IgD-negative memory B cell (primary cell): Measurements from ENCODE around the gene ANAPC2. TPM values are rescaled to one million over a fixed set of nuclear protein-coding genes. Genes with fewer than 3 reads are reported as not detected.
A peak's percentile ranks its signal among the peaks of the same experiment; 100 is the strongest.

Source experiments
- H3K27ac Mint-ChIP-seq, 3 donors: one replicate each; pipeline ENCODE4 v1.8.0; 2020 to 2022; ENCODE audit warnings: mild to moderate bottlenecking in 3 of 3, mixed read lengths in 3 of 3, moderate library complexity in 1 of 3
- H3K27me3 Mint-ChIP-seq: one replicate; pipeline ENCODE4 v1.8.0; 2021; ENCODE audit warnings: mixed read lengths
- H3K36me3 Mint-ChIP-seq: one replicate; pipeline ENCODE4 v1.8.0; 2020; ENCODE audit warnings: mild to moderate bottlenecking, mixed read lengths
- H3K4me1 Mint-ChIP-seq, 3 donors: one replicate each; pipeline ENCODE4 v1.8.0; 2020 to 2022; ENCODE audit warnings: mixed read lengths in 3 of 3, mild to moderate bottlenecking in 1 of 3
- H3K4me3 Mint-ChIP-seq, 4 donors: one replicate each; pipeline ENCODE4 v1.8.0; 2020 to 2022; ENCODE audit warnings: mild to moderate bottlenecking in 4 of 4, mixed read lengths in 4 of 4, moderate library complexity in 3 of 4
- H3K9me3 Mint-ChIP-seq, 3 donors: one replicate each; pipeline ENCODE4 v1.8.0; 2020 to 2021; ENCODE audit warnings: mixed read lengths in 3 of 3, mild to moderate bottlenecking in 1 of 3
- polyA plus RNA-seq: library from polyadenylated mRNA; unstranded; fragments of 300-500 nt; fragmentation: Illumina TruSeq; gene quantifications from one replicate; pipeline ENCODE4 v1.2.3, GENCODE V29; 2021

Gene ANAPC2
- polyA plus RNA-seq, 1 donor from 2014 or later: 6.2 TPM

DNA sequence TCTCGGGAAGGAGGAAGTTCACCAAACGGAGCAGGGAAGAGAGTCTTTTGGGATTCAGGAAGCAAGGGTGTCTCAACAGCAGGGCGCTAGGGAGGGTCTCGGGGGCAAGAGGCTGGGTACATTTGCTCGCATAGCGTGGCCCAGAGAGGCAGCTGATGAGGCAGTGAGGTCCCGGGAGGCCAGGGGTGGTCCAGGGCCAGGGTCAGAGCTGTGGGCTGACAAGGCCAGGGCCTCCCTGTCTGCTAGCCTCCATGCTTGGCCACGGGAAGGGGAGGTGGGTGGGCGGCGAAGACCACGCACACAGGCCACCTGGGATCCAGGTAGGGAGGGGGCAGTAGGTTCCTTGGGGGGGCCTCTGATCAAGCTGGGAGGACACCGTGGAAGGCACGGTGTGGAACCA lies 23.2 kb upstream of the ANAPC2 start:
- Mint-ChIP-seq H3K27me3 (no peaks in the 10 kb centered on the region), H3K27ac (peak overlapping the region in 1 of 3 donors; percentile 62), H3K4me3 (no peak overlapping the region), H3K4me1 (peaks cover 1 to 9% (median 8%) of the 10 kb centered on the region in 3 donors), H3K36me3 (peaks cover 1% of the 10 kb centered on the region), H3K9me3 (no peaks in the 10 kb centered on the region)

DNA sequence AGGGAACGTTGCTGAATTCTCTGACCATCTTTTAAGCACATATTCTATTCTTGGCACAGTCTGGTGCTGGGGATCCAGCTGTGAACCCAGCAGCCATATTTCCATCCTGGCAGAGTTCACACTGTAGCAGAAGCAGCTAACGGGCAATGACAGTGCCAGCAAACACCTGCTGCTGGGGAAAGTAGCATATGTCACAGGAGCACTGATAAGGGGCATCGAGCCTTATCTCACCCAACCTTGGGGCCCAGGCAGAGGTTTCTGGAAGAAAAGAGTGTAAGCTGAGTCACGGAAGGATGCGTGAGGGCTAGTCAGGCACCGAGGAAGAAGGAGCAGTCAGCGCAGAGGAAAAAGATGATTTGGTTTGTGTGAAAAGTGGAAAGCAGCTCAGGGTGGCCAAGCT lies 18.2 kb upstream of the ANAPC2 start:
- H3K36me3 Mint-ChIP-seq: peaks cover 1% of the 10 kb centered on the region
- H3K4me1 Mint-ChIP-seq: peaks cover 15 to 24% (median 24%) of the 10 kb centered on the region in 3 donors
- peak overlapping the region in 2 of 3 donors; percentile 93 to 96 for H3K27ac Mint-ChIP-seq
- no peaks in the 10 kb centered on the region for H3K27me3 Mint-ChIP-seq
- no peaks in the 10 kb centered on the region for H3K9me3 Mint-ChIP-seq
- H3K4me3 Mint-ChIP-seq: peak overlapping the region; percentile 90 to 95 (median 93)

DNA sequence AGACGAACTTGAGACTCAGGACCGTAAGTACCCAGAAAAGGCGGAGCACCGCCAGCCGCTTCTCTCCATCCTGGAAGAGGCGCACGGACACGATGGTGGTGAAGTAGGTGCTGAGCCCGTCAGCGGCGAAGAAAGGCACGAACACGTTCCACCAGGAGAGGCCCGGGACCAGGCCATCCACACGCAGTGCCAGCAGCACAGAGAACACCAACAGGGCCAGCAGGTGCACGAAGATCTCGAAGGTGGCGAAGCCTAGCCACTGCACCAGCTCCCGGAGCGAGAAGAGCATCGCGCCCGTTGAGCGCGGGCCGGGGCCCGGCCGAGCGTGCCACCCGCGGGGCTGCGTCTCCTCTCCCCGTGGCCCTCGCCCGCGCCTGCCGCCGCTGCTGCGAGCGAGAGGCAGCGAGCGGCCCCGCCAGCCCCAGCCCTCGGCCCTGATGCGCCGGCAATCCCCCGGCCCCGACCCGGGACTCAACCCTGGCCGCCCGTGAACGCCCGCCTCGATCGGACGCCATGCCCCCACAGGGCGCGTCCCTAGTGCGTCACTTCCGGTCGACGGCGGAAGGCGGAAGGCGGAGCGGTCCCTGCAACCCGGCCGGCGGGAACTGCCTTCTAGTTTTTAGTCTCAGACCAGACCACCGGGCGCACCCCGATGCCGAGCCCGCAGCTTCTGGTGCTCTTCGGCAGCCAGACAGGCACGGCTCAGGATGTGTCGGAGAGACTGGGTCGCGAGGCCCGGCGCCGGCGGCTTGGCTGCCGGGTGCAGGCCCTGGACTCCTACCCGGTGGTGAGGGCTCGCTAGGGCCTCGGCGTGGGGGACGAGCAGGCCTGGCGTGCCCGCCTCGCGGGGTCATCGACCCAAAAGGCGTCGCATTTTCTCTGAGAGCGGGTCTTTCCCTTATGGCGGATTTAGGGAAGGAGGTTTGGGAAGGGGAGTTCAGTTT lies 17.0 kb upstream of the ANAPC2 start, which contains the start of the genes NDOR1 and TMEM203:
Gene NDOR1, plus strand, starts transcription at position 575 of the 944 bp plus-strand sequence. Its CDS starts 78 bp downstream, at position 653.
Gene TMEM203, minus strand, starts transcription at position 523 of the 944 bp plus-strand sequence. Its CDS starts 234 bp downstream, at position 289.
- H3K4me1 Mint-ChIP-seq: peaks cover 23 to 24% (median 24%) of the 10 kb centered on the region in 3 donors

DNA sequence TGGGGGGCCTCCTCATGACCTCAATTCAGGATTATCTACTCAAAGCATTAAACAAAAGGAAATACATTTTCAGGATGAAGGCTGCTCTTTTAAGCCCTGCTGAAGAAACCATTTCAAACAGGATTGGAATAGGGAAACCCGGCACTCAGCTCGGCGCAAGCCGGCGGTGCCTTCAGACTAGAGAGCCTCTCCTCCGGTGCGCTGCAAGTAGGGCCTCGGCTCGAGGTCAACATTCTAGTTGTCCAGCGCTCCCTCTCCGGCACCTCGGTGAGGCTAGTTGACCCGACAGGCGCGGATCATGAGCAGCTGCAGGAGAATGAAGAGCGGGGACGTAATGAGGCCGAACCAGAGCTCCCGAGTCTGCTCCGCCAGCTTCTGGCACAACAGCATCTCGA lies 16.4 kb upstream of the ANAPC2 start:
- no peaks in the 10 kb centered on the region for H3K27me3 Mint-ChIP-seq
- H3K4me1 Mint-ChIP-seq: peaks cover 23 to 24% (median 24%) of the 10 kb centered on the region in 3 donors
- H3K9me3 Mint-ChIP-seq: no peaks in the 10 kb centered on the region
- H3K4me3 Mint-ChIP-seq: peak overlapping the region; percentile 90 to 96 (median 94)
- peak overlapping the region; percentile 93 to 96 (median 94) for H3K27ac Mint-ChIP-seq
- H3K36me3 Mint-ChIP-seq: no peaks in the 10 kb centered on the region

More for the DNA sequence above, 17.0 kb upstream of the ANAPC2 start, which contains the start of the genes NDOR1 and TMEM203:
- Mint-ChIP-seq H3K27ac (peak within 1 kb of the TSS; percentile 93 to 96 (median 94)), H3K9me3 (no peaks in the 10 kb centered on the region), H3K36me3 (no peaks in the 10 kb centered on the region), H3K4me3 (peak within 1 kb of the TSS; percentile 90 to 96 (median 94)), H3K27me3 (no peaks in the 10 kb centered on the region)

DNA sequence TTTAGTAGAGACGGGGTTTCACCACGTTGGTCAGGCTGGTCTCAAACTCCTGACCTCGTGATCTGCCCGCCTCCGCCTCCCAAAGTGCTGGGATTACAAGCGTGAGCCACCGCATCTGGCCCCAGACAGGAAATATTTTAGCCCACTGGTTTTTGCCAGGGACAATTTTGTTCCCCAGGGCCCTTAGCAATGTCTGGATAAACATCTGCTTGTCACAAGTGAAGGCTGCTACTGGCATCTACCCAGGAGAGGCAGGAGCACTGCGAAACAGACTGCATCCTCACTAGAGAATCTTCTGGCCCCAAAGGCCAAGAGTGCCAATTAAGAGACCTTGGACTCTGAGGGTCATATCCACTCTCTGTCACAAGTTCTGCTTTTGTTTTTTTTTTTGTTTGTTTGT lies 14.6 kb upstream of the ANAPC2 start:
- no peaks in the 10 kb centered on the region for H3K27me3 Mint-ChIP-seq
- peak overlapping the region in 1 of 3 donors; percentile 84 for H3K27ac Mint-ChIP-seq
- H3K9me3 Mint-ChIP-seq: no peaks in the 10 kb centered on the region
- H3K4me3 Mint-ChIP-seq: peak overlapping the region in 3 of 4 donors; percentile 47 to 99 (median 60)
- H3K4me1 Mint-ChIP-seq: peaks cover 23 to 24% (median 24%) of the 10 kb centered on the region in 3 donors
- no peaks in the 10 kb centered on the region for H3K36me3 Mint-ChIP-seq

DNA sequence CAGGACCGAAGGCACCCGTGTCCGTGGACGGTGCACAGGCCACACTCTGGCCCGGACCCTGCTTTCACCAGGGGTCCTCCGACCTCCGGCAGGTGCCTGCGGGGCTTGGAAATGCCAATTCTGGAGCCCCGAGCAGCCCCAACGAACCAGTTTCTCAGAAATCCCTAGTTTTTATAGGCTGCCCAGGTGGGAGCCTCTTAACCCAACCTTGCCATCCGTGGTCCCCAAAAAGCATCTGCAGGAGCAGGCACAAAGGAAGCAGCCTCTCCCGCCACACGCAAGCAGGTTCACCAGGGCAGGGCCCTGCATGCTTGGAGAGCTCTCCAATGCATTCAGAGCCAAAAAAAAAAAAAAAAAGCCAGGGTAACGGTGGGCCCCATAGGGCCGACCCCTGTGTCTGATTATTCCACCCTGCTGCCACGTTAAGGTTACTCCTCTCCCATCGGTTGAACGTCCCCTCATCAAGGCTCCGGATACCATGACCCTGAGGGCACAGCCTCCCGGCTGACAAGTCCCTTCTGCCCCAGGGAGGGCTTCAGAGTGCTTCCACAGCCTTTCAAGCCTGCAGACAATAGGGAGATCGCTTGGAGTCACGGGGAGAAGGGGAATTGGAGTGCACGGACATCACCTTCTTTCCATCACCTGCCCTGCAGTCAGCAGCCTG lies 13.0 kb upstream of the ANAPC2 start:
- peak overlapping the region; percentile 86 to 99 (median 92) for H3K4me3 Mint-ChIP-seq
- peak overlapping the region; percentile 84 to 99 (median 94) for H3K27ac Mint-ChIP-seq
- H3K4me1 Mint-ChIP-seq: peaks cover 15 to 19% (median 15%) of the 10 kb centered on the region in 3 donors
- no peaks in the 10 kb centered on the region for H3K27me3 Mint-ChIP-seq
- H3K36me3 Mint-ChIP-seq: no peaks in the 10 kb centered on the region
- H3K9me3 Mint-ChIP-seq: no peaks in the 10 kb centered on the region

DNA sequence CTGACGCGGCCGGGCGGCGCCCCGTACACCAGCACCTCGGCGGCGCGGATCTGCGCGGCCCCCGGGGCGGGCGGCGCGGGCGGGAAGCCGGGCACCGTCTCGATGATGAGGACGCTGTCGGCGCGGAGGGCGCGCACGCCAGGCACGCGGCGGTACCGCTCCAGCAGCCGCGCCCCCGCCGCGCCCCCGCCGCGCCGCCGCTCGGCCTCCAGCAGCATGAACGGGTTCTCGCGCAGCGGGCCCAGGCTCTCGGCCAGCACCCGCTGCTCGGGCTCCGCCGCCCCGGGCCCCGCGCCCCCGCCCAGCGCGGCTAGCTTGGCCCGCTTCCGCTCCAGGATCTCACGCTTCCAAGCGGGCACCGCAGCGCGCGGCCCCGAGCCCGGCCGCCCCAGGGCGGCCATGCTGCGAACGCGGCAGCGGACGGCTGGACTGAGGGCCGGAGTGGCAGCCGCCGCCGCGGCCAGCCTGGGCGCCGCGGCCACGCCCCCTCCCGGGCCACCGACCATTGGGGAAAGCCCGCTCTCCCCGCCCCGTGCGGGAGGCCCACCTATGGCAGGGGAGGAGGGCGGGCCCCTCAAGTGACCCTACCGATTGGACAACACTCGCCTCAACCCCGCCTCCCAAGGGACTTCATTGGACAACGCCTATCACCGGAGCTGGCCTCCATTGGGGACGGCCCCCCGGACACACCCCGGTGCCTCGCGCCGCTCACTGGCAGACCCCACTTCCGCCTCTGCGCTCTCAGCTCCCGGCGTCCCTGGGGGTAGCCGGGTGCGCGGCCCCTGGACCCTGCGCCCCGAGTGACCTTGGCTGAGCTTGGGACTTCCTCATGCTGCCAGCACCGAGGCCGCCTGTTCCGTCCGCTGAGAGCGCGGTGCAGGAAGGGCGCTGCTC lies 12.2 kb upstream of the ANAPC2 start, which contains the start of gene TPRN:
Gene TPRN, minus strand, starts transcription at position 431 of the 894 bp plus-strand sequence. Its CDS starts 30 bp downstream, at position 401.
- Mint-ChIP-seq H3K4me1 (peaks cover 12 to 16% (median 15%) of the 10 kb centered on the region in 3 donors), H3K4me3 (peak within 1 kb of the TSS; percentile 86 to 99 (median 92))

DNA sequence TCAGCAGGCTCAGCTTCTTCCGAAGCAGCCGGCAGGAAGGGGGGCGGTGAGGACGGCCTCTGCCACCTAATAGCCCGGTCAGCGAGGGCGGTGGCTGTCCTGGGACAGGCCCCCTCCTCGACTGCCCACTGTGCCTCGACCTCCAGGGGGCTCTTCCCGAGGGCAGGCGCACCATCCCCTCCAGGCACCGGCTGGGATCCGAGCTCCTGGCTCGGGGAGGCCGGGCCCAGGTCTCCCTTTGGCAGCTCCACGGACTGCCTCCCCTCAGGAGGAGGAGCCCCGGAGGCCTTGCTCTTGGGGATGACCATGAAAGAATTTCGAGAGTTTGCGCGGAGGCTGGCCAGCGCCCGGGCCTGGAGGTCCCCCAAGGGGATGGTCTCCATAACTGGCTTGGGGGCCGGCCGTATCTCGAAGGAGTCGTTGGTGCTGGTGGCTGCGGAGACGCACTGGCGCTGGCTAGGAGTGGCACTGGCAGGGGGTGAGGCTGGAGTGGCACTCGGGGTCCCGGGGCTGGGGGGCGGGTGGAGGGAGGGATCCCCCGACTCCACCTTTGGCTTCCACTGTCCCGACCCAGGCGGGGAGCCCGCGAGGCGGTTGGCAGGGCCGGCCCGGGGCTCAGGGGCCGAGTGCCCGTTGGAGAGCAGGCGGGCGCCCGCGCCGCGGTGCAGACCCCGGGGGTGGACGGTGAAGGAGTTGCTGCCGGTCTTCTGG lies 11.2 kb upstream of the ANAPC2 start:
- H3K9me3 Mint-ChIP-seq: no peaks in the 10 kb centered on the region
- H3K27ac Mint-ChIP-seq: peak overlapping the region in 1 of 3 donors; percentile 17
- H3K4me3 Mint-ChIP-seq: peak overlapping the region; percentile 61 to 92 (median 76)
- H3K4me1 Mint-ChIP-seq: peaks cover 11 to 15% (median 12%) of the 10 kb centered on the region in 3 donors
- no peaks in the 10 kb centered on the region for H3K36me3 Mint-ChIP-seq
- H3K27me3 Mint-ChIP-seq: no peaks in the 10 kb centered on the region

More for the DNA sequence above, 12.2 kb upstream of the ANAPC2 start, which contains the start of gene TPRN:
- Mint-ChIP-seq H3K9me3 (no peaks in the 10 kb centered on the region), H3K27ac (peak within 1 kb of the TSS; percentile 84 to 99 (median 94)), H3K36me3 (no peaks in the 10 kb centered on the region), H3K27me3 (no peaks in the 10 kb centered on the region)

DNA sequence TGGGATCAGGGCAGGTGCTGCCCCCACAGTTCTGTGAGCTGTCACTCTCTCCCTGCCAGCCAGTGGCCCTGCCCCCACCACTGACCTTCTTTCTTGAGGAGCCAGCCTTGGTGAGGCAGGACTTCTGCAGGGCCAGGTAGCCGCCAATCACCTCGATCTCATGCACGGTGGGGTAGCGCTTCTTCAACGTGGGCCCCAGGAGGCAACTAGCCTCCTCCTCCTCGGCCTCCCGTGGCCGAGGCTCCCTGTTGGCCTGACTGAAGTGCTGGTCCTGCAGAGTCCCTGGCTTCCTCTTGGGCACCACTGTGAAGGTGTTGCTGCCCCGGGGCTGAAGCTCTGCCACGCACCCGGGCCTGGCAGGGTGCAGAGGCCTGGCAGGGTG lies 10.5 kb upstream of the ANAPC2 start:
- H3K27me3 Mint-ChIP-seq: no peaks in the 10 kb centered on the region
- H3K27ac Mint-ChIP-seq: no peak overlapping the region
- H3K4me3 Mint-ChIP-seq: peak overlapping the region in 1 of 4 donors; percentile 57
- H3K4me1 Mint-ChIP-seq: peaks cover 8 to 9% (median 9%) of the 10 kb centered on the region in 3 donors
- no peaks in the 10 kb centered on the region for H3K36me3 Mint-ChIP-seq
- H3K9me3 Mint-ChIP-seq: no peaks in the 10 kb centered on the region

DNA sequence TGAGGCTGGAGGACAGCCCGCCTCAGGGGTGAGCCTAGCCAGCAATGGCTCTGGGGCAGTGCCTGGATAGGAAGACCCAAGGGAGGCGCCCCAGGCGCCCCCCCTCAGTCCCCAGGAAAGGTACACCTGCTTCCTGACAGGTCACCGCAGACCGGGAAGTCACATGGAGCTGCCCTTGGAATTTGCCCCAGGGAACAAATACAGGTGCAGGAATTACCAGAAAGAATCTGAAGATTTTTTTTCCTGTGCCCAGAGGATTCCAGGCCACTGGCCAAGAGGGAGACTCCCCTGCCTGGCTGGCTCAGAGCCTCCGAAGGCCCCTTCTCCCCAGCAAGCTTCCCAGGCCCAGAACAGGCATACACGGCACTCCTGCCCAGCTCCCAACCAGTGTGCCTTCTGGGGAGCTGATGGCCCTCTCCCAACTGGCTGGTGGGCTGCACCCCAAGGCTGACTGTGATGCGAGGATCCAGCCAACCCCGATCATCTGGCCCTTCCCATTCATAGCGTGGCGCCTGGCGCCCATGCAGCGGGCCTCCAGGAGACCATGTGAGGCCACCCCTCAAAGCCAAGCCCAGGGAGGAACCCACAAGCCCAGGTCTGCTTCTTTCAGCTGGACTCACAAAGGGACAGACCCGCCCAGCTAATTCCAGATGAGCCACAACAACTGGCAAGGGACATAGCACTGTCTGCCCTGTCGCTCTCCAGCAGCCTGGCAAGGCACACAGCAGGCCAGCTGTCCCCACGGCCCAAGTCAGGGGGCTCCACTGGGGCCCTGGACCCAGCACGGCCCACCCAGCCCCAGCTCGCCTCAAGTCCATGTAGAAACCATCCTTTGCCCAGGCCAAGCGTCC lies 9.9 kb upstream of the ANAPC2 start:
- H3K9me3 Mint-ChIP-seq: no peaks in the 10 kb centered on the region
- peak overlapping the region in 1 of 3 donors; percentile 39 for H3K27ac Mint-ChIP-seq
- peaks cover 8 to 9% (median 9%) of the 10 kb centered on the region in 3 donors for H3K4me1 Mint-ChIP-seq
- no peaks in the 10 kb centered on the region for H3K27me3 Mint-ChIP-seq
- H3K4me3 Mint-ChIP-seq: peak overlapping the region in 2 of 4 donors; percentile 4 to 57
- no peaks in the 10 kb centered on the region for H3K36me3 Mint-ChIP-seq

DNA sequence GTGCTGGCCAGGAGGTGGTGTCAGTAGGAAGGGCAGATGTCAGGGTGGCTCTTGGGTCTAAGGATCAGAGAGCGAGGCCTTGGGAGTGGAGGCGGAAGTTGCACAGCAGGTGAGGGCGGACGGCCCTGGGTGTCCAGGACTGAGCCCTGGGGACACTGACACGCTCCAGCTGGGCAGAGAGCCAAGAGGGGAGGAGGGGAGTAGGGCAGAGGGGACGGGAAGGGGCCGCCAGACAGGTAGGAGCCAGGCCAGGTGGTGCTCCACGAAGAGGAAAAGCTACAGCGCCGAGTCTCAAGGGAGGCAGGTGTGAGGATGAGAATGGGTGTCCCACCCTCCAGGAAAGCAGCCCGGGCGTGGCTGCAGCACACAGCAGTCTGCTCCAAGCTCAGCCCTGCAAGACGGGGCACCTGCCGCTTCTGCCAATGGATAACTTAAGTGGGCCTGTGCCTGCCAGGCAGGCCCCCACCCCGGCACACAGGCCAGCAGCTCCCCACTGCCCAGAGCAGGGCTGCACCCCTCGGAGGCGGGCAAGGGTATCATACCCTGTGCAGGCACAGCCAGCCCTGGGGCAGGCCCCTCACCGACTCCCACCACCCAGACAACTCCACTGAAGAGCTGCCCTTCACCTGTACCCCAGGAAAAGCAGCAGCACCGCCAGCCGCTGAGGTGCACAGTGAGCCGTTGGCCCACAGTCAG lies 7.3 kb upstream of the ANAPC2 start:
- H3K27ac Mint-ChIP-seq: peak overlapping the region in 1 of 3 donors; percentile 80
- no peaks in the 10 kb centered on the region for H3K9me3 Mint-ChIP-seq
- H3K27me3 Mint-ChIP-seq: no peaks in the 10 kb centered on the region
- H3K4me1 Mint-ChIP-seq: peaks cover 0 to 1% (median under 1%) of the 10 kb centered on the region in 3 donors
- no peaks in the 10 kb centered on the region for H3K36me3 Mint-ChIP-seq
- H3K4me3 Mint-ChIP-seq: peak overlapping the region in 2 of 4 donors; percentile 39 to 63

DNA sequence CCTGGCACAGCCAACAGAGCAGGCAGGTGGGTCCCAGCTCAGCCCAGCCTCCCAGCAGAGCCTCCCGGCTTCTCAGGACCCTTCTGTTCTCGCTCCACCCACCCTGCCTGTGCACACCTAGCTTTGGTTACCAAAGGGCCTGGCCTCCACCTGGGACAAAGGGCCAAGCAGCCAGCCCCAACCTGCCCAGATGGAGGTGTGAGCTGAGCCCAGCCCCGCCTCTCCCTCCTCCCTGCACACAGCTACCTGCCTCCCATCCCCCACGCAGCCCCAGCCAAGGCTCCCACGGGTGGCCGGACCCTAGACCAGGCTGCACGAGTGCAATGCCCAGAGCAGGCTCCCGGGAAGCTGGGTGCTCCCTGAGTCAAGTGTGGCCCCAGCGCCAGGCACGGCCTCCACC lies 6.5 kb upstream of the ANAPC2 start:
- Mint-ChIP-seq H3K4me3 (peak overlapping the region in 1 of 4 donors; percentile 63), H3K27me3 (no peaks in the 10 kb centered on the region), H3K36me3 (no peaks in the 10 kb centered on the region), H3K4me1 (peaks cover 0 to 4% (median 0%) of the 10 kb centered on the region in 3 donors), H3K27ac (peak overlapping the region in 1 of 3 donors; percentile 80), H3K9me3 (no peaks in the 10 kb centered on the region)
